Measurements from ENCODE around the gene PROM1.

- TF ChIP-seq, protein P1, sequence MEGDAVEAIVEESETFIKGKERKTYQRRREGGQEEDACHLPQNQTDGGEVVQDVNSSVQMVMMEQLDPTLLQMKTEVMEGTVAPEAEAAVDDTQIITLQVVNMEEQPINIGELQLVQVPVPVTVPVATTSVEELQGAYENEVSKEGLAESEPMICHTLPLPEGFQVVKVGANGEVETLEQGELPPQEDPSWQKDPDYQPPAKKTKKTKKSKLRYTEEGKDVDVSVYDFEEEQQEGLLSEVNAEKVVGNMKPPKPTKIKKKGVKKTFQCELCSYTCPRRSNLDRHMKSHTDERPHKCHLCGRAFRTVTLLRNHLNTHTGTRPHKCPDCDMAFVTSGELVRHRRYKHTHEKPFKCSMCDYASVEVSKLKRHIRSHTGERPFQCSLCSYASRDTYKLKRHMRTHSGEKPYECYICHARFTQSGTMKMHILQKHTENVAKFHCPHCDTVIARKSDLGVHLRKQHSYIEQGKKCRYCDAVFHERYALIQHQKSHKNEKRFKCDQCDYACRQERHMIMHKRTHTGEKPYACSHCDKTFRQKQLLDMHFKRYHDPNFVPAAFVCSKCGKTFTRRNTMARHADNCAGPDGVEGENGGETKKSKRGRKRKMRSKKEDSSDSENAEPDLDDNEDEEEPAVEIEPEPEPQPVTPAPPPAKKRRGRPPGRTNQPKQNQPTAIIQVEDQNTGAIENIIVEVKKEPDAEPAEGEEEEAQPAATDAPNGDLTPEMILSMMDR (IDR thresholded peaks at IDR 0.05) = no peak
- no peak for TF ChIP-seq POLR2A (IDR thresholded peaks at IDR 0.05)
Observed at GRCh38 chr4:16104520-16104919, 20.7 kb upstream of the PROM1 start.
